22Rv1 (cell line): ENCODE results near the gene GPR25.

Experiments
- CTCF ChIP-seq: fragments of 450-650 bp; IDR thresholded peaks from 2 replicates; pipeline ENCODE4 v1.5.1; 2017; ENCODE audit warnings: mild to moderate bottlenecking
- ZFX ChIP-seq: fragments of 450-650 bp; IDR thresholded peaks from 2 replicates; pipeline ENCODE4 v1.6.1; 2017; ENCODE audit warnings: antibody characterized with exemption, borderline replicate concordance

GRCh38 chr1:200885623-200886402, 13.0 kb downstream of the GPR25 start:
- no peak for TF ChIP-seq CTCF
- TF ChIP-seq ZFX = no peak
